ENCODE measurements around the gene TBK1.

TBK1 gene

DNA sequence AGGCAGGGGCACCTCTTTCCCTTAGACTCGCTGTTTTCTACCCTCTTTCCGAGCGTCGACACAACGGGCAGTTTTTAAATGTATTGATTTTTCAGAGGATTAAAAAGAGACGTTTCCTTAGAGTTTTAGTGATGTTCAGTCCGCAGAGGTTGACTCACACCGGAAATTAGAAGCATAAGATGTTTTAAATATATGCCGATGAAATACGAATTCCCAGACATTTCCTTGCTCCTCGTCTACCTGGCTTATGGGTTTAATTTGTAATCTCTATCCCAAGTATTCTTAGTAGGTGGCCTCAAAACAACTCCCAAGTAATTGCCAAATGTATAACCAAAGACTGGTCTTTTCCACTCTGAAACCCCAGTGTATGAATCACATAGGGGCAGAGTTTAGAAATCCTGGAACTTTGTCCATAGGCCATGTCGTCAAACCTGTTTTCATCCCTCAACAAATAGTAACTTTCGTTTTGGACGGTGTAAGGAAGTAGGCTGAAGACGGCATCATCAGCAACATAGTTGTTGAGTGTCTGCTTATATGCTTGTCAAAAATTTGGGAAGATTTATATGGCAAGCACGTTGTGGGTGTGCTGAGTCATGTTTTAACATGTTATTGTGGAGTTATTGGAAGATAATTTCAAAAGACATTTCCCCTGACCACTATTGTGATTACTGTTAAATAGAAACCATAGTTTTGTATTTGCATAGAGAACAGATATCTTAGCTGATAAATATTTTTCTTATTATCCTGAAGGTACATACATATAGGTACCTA lies 824 bp downstream of the TBK1 start:
- peak; percentile 42 for DNase-seq (ENCODE audit: low spot score)

DNA sequence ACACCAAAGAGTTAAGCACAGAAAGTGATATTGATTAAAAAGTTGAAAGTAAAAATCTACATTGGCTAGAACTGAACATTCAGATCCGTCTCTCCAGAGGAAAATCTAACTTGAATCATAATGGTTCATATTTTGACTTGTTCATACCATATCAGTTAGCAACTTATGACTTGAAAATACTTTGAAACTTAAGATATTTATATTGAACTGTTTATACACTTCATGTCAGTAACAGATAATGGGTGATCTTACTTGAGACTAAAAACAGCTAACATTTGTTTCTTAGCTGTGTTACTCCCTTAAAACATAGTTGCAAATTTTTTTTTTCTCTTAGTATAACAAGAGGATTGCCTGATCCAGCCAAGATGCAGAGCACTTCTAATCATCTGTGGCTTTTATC lies 3.6 kb downstream of the TBK1 start:
- no peak for DNase-seq (ENCODE audit: low spot score)

DNA sequence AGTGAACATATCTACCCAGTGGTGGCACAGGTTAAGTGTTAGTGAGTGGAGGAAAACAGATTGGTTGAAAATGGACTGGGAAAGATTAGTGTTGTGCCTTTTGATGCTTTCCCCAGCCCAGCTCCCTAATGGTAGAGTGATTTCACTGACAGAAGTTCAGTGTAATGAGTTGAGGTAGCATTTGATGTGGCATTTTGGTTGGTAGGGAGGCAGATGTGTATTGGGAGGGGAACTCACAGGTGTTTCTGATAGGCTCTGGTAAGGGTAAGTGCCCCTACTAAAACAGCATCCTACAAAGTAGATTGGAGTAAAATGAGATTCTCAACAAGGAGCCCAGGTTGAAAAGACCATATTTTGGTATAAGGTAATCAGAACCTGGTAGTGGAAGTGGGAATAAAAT lies 4.2 kb downstream of the TBK1 start:
- DNase-seq (ENCODE audit: low spot score): no peak

DNA sequence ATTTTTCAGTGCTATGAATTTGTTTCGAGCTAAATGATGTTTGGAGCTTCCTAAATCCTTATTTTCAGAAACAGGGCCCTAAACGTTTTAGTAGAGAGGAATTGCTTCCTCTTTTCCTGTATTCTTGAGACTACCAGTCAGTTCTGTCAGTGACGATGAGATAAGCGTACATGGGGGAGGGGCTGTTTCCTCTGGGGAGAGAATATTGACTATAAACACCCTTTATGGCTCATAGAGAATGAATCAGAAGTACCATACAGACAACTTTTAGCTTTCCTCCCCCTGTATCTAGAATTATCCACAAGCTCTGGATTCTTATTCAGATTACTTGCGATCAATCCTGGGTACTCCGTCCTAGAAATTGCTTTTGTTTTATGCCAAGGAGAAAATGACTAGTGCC lies 5.1 kb downstream of the TBK1 start:
- DNase-seq (ENCODE audit: low spot score): no peak

DNA sequence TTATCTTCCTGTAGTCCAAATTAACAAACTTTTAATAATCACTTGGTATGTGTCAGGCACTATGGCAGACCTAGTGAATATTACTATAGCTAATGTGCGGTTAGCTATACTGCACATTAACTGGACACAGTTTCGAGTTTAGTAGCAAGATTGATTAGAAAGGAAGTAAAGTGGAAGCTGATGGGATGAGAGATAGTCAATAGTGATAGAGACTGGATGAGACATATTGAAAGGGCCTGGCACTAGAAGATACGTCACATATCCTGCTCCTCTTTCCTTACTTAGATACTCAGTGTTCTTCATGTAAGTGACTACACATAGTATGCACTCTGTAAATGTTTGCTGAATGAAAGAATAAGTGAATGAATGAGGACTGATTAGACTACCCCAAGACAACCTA lies 5.5 kb downstream of the TBK1 start:
- no peak for DNase-seq (ENCODE audit: low spot score)

DNA sequence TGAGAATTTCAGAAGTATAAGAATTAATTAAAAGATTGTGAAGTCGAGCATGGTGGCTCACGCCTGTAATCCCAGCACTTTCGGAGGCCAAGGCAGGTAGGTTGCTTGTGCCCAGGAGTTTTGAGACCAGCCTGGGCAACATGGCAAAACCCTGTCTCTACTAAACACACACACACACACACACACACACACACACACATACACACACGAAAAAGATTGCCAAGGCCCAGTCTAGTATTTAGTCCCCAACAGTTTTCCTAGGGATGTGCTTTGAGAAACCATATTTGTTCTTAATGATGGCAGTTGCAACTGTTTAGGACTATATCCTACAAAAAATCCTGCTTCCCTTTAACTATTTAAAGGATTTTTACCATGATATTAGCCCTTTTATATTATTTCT lies 6.0 kb downstream of the TBK1 start:
- DNase-seq (ENCODE audit: low spot score): no peak

DNA sequence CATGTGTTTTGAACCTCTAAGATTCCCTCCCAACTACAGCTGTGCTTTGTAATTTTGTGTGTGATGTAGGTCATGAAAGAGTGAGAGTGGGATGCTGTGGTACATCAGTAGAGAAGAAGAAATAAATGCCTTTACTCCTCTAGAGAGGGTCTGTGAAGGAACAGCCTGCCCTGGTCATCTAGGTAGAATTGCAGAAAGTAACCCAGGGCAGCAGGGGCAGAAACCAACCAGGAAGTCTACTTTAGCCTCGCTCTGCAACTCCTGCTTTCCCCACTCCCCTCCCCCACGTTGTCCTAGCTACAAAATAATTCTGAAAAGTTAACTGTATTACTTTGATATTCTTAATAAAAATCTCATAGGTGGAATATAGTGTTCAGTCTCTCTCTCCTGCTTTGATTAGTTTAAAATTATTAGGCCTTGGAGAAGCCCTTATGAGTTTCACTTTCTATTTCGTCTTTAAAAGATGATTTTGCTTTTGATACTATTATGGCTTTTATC lies 7.5 kb downstream of the TBK1 start:
- no peak for DNase-seq (ENCODE audit: low spot score)

DNA sequence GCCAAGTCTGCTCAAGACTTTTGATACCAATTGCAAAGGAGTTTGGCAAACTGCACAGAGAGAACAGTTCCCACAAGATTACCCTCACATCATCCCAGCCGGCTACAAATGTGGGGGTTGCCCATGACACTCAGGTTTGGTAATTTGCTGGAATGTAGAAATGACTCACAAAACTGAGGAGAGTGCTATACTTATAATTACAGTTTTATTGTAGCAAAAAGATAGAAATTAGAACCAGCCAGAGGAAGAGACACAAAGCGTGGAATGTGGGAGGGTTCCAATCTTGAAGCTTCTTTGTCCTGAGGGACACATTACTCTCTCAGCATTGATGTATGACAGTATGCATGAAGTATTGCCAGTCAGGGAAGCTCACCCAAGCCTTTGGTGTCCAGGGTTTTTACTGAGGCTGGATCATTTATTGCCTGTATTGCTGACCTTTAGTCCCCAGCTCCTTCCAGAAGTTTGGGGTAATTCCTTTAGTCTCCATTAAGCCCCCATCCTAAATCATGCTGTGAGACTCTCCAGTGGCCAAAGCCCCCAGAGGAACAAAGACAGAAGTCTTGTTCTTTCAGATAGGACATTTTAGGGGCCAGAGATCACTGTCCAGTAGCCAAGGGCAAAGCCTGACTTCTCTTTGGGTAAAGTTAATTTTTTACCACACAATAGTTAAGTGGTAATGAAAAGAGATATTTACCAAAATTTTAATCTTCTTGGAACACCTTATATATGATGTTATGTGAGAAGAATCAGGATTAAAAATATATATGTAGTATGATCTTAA lies 9.9 kb downstream of the TBK1 start:
- DNase-seq (ENCODE audit: low spot score): no peak

DNA sequence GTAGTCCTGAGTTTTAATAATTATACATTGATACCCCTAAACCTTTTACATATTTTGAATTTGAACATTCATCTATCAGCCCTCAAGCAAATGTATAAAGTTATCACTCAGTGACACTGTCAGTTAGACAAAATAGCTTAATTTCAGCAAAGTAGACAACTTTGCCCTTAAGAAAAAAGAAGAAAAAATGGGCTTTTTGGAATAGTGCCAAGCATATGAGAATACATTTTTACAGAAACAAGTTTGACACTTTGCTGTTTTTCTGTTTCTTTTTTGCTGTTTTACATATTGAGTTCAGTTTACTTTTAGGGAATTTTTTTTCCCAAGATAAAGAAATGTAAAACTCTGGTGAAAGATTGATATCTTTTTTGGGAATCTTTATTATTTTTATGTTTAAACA lies 14.3 kb downstream of the TBK1 start:
- no peak for DNase-seq (ENCODE audit: low spot score)

DNA sequence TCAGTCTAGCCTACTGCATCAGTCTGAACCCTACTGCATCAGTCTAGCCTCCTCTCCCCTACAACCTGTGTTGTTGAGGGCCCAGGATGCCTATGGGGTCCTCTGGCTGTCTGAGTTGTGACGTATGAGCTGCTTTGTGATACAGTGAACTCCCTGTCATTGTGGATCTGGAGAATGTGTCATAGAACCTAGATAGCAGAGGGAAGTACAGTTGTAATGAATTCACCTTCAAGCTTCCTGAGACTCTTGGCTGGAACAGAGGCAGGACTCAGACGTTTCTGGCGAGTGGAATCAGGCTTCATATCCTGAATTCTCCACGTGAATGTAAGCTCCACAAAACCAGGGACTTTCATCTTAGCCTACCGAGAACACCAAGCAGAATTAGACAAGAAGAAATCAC lies 17.0 kb downstream of the TBK1 start:
- no peak for DNase-seq (ENCODE audit: low spot score)

DNA sequence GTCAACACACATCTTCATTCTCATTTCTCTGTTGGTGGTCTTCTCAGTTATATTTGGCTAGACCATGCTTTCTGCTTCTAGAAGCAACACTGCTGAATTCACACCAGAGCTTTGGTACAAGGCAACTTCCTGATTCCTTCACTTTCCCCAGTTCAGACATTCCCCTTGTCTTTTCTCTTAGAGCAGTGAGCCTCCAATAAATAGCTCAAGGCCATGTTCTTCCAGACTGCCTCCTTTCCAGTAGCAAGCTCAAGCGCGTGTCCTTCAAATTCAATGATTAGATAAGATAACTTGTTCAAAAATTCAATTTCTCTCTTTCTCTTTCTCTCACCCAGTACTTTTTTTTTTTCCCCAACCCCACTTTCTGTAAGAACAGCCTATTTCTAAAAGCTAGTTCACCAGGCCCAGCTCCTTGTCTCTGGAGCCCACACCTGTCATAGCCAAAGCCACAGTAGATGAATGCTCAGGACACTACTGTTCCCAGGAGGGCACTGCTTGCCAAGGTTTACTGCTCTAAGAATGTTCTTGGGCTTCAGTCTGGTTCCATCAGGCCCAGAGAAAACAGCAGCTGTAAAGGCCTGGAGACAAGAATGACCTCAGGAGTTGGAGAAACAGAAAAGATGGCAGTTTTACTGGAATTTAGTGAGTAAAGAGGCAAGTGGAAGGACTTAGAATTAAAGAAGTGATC lies 17.7 kb downstream of the TBK1 start:
- no peak for DNase-seq (ENCODE audit: low spot score)

DNA sequence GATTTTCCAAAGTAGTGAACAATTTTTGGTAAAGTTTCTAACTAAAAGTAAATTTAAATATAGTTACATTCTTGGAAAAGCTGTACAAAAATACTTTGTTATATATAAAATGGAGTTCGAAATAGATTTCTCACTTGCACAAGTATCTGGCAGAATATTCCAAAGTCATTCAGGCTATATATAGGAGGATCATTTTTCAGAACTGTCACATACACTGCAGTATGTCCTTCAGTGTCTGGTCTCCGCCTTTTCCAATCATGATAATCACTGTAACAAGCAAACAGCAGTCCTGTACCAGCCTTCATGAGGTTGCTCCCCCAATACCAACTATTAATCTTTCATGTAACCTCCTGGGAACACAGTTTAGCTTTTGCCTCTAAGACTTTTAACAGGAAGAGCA lies 18.6 kb downstream of the TBK1 start:
- no peak for DNase-seq (ENCODE audit: low spot score)

DNA sequence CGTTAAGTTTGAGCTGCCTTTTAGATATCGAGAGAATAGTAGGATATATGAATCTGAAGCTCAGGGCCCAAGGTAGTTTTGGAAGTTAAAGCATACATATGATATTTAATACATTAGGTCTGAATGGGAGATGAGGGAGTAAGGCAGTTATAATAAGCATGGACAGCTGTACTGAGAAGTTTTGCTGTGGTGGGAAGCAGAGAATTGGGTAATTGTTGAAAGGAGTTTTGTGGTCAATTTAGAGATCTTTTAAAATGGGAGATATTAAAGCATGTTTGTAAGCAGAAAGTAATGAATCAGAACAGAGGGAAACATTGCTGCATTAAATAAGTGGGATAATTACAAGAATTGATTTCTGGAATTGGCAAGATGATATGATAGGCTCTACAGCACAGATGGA lies 21.3 kb downstream of the TBK1 start:
- no peak for DNase-seq (ENCODE audit: low spot score)

DNA sequence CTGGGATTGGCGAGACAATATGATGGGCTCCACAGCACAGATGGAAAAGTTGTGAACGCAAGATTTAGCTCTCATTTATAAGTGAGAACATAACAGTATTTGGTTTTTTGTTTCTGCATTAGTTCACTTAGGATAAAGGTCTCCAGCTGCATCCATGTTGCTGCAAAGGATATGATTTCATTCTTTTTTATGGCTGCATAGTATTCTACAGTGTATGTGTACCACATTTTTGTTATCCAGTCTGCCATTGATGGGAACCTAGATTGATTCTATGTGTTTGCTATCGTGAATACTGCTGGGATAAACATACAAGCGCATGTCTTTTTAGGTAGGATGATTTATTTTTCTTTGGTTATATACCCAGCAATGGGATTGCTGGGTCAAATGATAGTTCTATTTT lies 23.6 kb downstream of the TBK1 start:
- no peak for DNase-seq (ENCODE audit: low spot score)

DNA sequence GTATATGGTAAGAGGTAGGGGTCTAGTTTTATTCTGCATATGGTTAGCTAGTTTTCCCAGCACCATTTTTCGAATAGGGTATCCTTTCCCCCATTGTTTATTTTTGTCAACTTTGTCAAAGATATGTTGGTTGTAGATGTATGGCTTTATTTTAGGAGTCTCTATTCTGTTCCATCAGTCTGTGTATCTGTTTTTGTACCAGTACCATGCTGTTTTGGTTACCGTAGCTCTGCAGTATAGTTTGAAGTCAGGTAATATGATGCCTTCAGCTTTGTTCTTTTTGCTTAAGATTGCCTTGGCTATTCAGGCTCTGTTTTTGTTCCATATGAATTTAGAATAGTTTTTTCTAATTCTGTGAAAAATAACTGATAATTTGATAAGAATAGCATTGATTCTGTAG lies 24.9 kb downstream of the TBK1 start:
- no peak for DNase-seq (ENCODE audit: low spot score)

DNA sequence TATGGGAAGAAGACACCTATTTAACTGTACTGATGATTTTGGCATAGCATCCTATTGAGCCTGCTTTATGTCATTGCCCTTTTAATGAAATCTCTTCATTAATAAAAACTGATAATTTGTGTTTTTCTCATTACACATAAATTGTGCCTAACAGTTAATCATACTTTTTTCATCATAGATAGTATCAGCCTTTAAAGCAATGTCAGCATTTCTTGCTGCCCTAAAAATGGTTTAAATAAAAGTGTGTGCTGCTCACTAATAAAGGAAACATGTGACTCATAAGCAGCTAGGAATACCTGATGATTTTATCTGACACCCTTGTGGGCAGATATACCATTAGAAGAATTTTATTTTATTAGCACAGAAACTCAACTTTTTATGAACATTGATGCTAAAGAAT lies 26.7 kb downstream of the TBK1 start:
- DNase-seq (ENCODE audit: low spot score): no peak

DNA sequence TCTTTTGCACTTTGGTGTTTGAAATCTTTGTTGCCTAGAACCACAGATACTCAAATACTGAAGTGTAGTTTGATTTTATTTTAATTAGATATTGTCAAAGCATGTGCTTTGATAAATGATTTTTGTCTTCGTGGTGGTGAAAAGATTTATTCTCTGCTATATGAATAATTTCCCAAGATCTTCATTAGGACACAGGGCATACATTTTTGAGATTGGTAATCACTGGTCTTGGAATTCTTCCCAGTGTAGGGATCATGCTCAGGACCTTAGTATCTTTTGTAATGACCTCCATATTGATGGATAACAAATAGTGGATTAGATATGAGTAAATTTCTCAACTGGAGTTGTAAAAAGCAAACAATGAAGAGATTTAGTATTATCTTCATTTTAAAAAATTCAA lies 28.2 kb downstream of the TBK1 start:
- no peak for DNase-seq (ENCODE audit: low spot score)

DNA sequence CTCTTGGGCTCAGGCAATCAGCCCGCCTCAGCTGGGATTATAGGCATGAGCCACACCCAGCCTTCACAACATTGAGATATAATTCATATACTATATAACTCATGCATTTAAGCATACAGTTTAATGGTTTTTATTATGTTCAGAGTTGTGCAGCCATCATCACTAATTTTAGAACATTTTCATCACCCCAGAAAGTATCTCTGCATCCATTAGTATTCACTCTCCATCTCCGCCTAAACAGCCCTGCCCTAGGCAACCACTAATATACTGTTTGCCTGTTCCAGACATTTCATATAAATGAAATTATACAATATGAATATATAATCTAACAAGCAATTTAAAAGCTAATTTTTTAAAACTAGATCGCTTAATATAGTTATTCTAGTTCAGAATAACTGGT lies 34.7 kb downstream of the TBK1 start:
- no peak for DNase-seq (ENCODE audit: low spot score)

DNA sequence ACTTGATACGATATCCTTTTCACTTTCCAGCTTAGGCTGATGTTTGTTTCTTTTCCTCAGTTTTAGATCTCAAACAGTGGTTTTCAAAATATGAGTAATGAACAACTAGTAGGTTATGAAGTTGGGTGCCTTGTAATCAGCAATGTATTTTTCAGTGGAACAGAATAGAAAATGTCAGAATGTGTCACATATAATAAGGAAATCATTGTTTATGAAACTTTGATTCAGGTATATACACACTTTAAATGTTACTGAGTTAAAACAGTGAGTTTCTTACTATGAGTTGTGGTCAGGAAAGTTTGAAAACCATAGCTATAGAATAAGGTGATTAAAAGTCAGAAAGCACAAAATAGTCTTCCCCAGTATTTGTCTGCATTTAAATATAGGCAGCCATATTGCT lies 39.8 kb downstream of the TBK1 start:
- no peak for DNase-seq (ENCODE audit: low spot score)

DNA sequence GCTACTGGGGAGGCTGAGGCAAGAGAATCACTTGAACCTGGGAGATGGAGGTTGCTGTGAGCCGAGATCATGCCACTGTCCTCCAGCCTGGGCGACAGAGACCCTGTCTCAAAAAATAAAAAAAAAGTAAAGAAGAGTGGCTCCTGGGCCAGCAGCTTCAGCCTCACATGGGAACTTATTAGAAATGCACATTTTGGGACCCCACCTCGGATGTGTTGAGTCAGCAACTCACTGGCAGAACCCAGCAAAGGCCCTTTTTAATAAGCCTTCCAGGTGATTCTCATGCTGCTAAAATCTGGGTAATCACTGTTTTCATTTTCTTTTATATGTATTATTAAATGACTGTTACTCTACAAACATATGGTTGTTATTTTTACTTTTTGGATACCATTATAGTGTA lies 41.6 kb downstream of the TBK1 start:
- no peak for DNase-seq (ENCODE audit: low spot score)

DNA sequence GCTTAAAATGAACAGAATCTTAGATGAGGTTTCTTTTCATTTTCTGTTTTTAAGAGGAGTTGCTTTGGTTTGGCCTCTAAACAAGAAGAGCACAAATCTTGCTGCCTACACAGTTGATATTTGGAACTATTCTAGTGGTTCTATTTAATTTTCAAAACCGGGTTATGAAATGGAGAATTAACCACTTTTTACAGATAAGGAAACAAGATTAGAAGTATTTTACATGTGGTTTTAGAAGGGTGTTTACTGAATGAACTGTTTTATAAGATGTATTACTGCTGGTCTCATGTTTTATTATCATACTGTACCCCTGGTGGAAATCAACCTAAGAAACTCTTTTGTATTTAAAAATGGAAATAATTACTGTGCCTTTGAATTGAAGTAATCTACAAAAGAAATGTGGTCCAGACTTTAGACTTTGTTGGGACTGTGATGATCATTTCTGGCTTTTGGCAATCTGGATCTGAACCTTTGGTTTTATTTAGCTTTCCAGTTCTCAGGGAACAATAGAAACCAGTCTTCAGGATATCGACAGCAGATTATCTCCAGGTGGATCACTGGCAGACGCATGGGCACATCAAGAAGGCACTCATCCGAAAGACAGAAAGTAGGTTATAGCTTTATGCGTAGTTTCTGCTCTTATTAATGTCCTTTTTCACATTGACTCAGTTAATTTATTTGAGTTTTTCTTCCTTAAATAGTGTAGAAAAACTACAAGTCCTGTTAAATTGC lies 43.2 kb downstream of the TBK1 start:
- DNase-seq (ENCODE audit: low spot score): no peak

DNA sequence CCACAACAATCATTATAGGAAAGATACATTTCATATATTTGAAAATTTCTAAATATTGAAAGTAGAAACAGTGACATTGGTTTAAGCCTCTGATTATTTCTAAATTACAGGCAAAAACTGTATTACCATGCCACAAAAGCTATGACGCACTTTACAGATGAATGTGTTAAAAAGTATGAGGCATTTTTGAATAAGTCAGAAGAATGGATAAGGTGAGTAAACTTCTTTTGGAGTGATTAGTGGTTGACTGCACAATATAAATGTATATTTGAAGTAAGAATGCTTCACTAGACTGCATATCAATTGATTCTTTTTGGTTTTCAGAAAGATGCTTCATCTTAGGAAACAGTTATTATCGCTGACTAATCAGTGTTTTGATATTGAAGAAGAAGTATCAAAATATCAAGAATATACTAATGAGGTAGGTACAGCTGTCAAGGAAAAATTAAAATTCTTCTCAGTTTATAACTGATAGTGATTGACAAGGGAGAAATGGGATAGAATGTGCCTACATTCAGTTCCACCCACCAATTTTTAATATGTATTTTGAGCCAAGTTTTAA lies 45.0 kb downstream of the TBK1 start:
- no peak for DNase-seq (ENCODE audit: low spot score)
